Choroid plexus epithelial cell (primary cell): ENCODE data around the gene ATPAF1.
A peak's percentile ranks its signal among the peaks of the same experiment; 100 is the strongest.

Experiments used
- DNase-seq: peaks from one replicate; pipeline ENCODE4 v3.0.0-alpha.2; 2010; ENCODE audit warnings: low read depth
- H3K4me3 ChIP-seq: 2 replicates; pipeline ENCODE4 v1.5.1; 2011; ENCODE audit warnings: low read depth, mild to moderate bottlenecking, control low read depth, low read length, moderate library complexity
- CTCF ChIP-seq: conservative IDR thresholded peaks from 2 replicates; pipeline ENCODE4 v1.5.1; 2011; ENCODE audit warnings: low read depth, mild to moderate bottlenecking, control low read depth, inconsistent platforms, low read length, moderate library complexity

The ATPAF1 gene

GRCh38 chr1:46607345-46608130 lies 60.6 kb downstream of the ATPAF1 start:
- no peak overlapping the region for H3K4me3 ChIP-seq
- TF ChIP-seq CTCF = no peak
- no peak for DNase-seq

GRCh38 chr1:46606255-46606965 lies 61.8 kb downstream of the ATPAF1 start:
- no peak overlapping the region for H3K4me3 ChIP-seq
- no peak for DNase-seq
- no peak for TF ChIP-seq CTCF

GRCh38 chr1:46605232-46605631 lies 62.9 kb downstream of the ATPAF1 start:
- no peak overlapping the region for H3K4me3 ChIP-seq
- TF ChIP-seq CTCF = no peak
- DNase-seq = no peak

GRCh38 chr1:46603858-46604549 lies 64.2 kb downstream of the ATPAF1 start, which contains the start of gene MKNK1:
MKNK1 (minus strand) TSS chr1:46604268; CDS start chr1:46583327, 20,941 bp downstream.
- peak within 1 kb of the TSS; percentile 98 for H3K4me3 ChIP-seq
- no peak for TF ChIP-seq CTCF
- peak; percentile 96 for DNase-seq

GRCh38 chr1:46603481-46603857 lies 64.7 kb downstream of the ATPAF1 start:
- peak; percentile 23 for DNase-seq
- TF ChIP-seq CTCF = no peak
- H3K4me3 ChIP-seq = peak overlapping the region; percentile 98

GRCh38 chr1:46601257-46602007 lies 66.7 kb downstream of the ATPAF1 start:
- no peak for DNase-seq
- no peak overlapping the region for H3K4me3 ChIP-seq
- TF ChIP-seq CTCF = no peak
